Activated CD8-positive, alpha-beta T cell treated with anti-CD3 and anti-CD28 coated beads for 36 hours (primary cell): Measurements from ENCODE around the gene ALOX15. TPM values are rescaled to one million over a fixed set of nuclear protein-coding genes. Genes with fewer than 3 reads are reported as not detected.
"Not testable (repeated sequence)": the region's sequence is repeated elsewhere in the genome, so short reads cannot be mapped to it uniquely, and the experiment has no call there.

Source experiments
- ATAC-seq: fragments of 200-7000 bp; cut with Tn5 transposase; one replicate; pipeline ENCODE4 v1.10.0; 2021; ENCODE audit warnings: mild to moderate bottlenecking, moderate library complexity
- CTCF ChIA-PET: fragments of 350-600 bp; sonication (Branson Sonifier 250); formaldehyde crosslinking; loops from one replicate; lab custom pipeline; 2021; ENCODE audit warnings: antibody characterized with exemption; lab: Charles Lee
- POLR2A ChIA-PET: fragments of 350-600 bp; sonication (Branson Sonifier 250); formaldehyde crosslinking; loops from one replicate; lab custom pipeline; 2021; ENCODE audit warnings: antibody characterized with exemption; lab: Charles Lee
- DNase-seq: peaks from one replicate; pipeline ENCODE4 v3.0.0-alpha.2; 2020
- H3K27ac Mint-ChIP-seq: one replicate; pipeline ENCODE4 v1.8.0; 2021; ENCODE audit warnings: mild to moderate bottlenecking, mixed read lengths
- H3K27me3 Mint-ChIP-seq: one replicate; pipeline ENCODE4 v1.8.0; 2021; ENCODE audit warnings: mixed read lengths
- H3K36me3 Mint-ChIP-seq: one replicate; pipeline ENCODE4 v1.8.0; 2021; ENCODE audit warnings: low read depth, mixed read lengths
- H3K4me1 Mint-ChIP-seq: one replicate; pipeline ENCODE4 v1.8.0; 2021; ENCODE audit warnings: low read depth, mixed read lengths
- H3K4me3 Mint-ChIP-seq: one replicate; pipeline ENCODE4 v1.8.0; 2021; ENCODE audit warnings: mild to moderate bottlenecking, moderate library complexity, mixed read lengths
- H3K9me3 Mint-ChIP-seq: one replicate; pipeline ENCODE4 v1.8.0; 2021; ENCODE audit warnings: mixed read lengths
- intact Hi-C: fragments of 100-400 bp; cut with micrococcal nuclease; formaldehyde crosslinking; loops from one replicate; pipeline ENCODE4 v1.10.0; 2022
- total RNA-seq, 2 experiments: library from RNA; stranded (reverse); gene quantifications; one replicate each; pipeline ENCODE4 v1.2.3, GENCODE V29; 2021
- TF ChIP-seq, protein P1 (sequence below): fragments of 200-600 bp; IDR thresholded peaks from one replicate; pipeline ENCODE4 v1.8.0; 2022; ENCODE audit warnings: antibody characterized with exemption, mild to moderate bottlenecking

Gene ALOX15
- total RNA-seq, 2 experiments from 2014 or later: not detected

DNA sequence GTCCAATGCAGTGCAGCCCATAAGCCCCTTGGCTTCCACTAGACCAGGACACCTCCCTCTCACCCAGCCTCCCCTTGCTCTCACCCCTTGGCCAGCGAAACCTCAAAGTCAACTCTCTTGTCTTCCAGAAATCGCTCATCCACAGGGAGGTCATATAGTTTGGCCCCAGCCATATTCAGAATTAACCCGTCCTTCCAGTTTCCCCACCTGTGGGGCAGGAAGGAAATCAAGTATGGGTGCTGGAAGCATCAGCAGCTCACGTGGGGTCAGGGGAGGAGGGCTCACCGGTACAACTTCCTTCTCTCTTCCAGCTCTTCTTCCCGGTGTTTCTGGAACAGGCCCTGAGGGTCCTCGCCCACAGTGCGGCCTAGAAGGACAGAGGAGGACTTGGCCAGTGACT is 2.7 kb downstream of the ALOX15 start:
- Mint-ChIP-seq H3K4me1 (peaks cover 23% of the 10 kb centered on the region), H3K27me3 (peaks cover 71% of the 10 kb centered on the region)
- H3K9me3 Mint-ChIP-seq, POLR2A ChIA-PET, CTCF ChIA-PET, H3K36me3 Mint-ChIP-seq, H3K27ac Mint-ChIP-seq, ATAC-seq, DNase-seq, H3K4me3 Mint-ChIP-seq, intact Hi-C loops: not testable (repeated sequence)

GRCh38 chr17:4636474-4637100 is 4.9 kb downstream of the ALOX15 start:
- TF ChIP-seq, protein P1, sequence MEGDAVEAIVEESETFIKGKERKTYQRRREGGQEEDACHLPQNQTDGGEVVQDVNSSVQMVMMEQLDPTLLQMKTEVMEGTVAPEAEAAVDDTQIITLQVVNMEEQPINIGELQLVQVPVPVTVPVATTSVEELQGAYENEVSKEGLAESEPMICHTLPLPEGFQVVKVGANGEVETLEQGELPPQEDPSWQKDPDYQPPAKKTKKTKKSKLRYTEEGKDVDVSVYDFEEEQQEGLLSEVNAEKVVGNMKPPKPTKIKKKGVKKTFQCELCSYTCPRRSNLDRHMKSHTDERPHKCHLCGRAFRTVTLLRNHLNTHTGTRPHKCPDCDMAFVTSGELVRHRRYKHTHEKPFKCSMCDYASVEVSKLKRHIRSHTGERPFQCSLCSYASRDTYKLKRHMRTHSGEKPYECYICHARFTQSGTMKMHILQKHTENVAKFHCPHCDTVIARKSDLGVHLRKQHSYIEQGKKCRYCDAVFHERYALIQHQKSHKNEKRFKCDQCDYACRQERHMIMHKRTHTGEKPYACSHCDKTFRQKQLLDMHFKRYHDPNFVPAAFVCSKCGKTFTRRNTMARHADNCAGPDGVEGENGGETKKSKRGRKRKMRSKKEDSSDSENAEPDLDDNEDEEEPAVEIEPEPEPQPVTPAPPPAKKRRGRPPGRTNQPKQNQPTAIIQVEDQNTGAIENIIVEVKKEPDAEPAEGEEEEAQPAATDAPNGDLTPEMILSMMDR: no peak
- intact Hi-C loops: no loop called here
- ATAC-seq (no peak), DNase-seq (no peak)
- CTCF ChIA-PET: no interaction called here
- POLR2A ChIA-PET: no interaction called here
- Mint-ChIP-seq H3K9me3 (peaks cover 1% of the 10 kb centered on the region), H3K4me1 (peaks cover 20% of the 10 kb centered on the region), H3K4me3 (no peak overlapping the region), H3K27ac (no peak overlapping the region), H3K36me3 (no peaks in the 10 kb centered on the region), H3K27me3 (peaks cover 59% of the 10 kb centered on the region)

- ChIA-PET POLR2A (no interaction called here), CTCF (no interaction called here)
- H3K27me3 Mint-ChIP-seq: peaks cover 52% of the 10 kb centered on the region
- intact Hi-C loops: no loop called here
- no peak overlapping the region for H3K27ac Mint-ChIP-seq
- ATAC-seq (no peak), DNase-seq (no peak)
- H3K36me3 Mint-ChIP-seq: no peaks in the 10 kb centered on the region
- no peak overlapping the region for H3K4me3 Mint-ChIP-seq
- TF ChIP-seq, protein P1: no peak
- peaks cover 1% of the 10 kb centered on the region for H3K9me3 Mint-ChIP-seq
- H3K4me1 Mint-ChIP-seq: peaks cover 16% of the 10 kb centered on the region
Measured at GRCh38 chr17:4635823-4636375, 5.6 kb downstream of the ALOX15 start.

- intact Hi-C loops: no loop called here
- DNase-seq: no peak
- ATAC-seq: no peak
- peaks cover 49% of the 10 kb centered on the region for H3K27me3 Mint-ChIP-seq
- ChIA-PET POLR2A (no interaction called here), CTCF (no interaction called here)
- peaks cover 14% of the 10 kb centered on the region for H3K4me1 Mint-ChIP-seq
- TF ChIP-seq, protein P1: no peak
- no peak overlapping the region for H3K4me3 Mint-ChIP-seq
- no peaks in the 10 kb centered on the region for H3K36me3 Mint-ChIP-seq
- H3K9me3 Mint-ChIP-seq: peaks cover 1% of the 10 kb centered on the region
- no peak overlapping the region for H3K27ac Mint-ChIP-seq
Measured at GRCh38 chr17:4634976-4635375, 6.5 kb downstream of the ALOX15 start.

DNA sequence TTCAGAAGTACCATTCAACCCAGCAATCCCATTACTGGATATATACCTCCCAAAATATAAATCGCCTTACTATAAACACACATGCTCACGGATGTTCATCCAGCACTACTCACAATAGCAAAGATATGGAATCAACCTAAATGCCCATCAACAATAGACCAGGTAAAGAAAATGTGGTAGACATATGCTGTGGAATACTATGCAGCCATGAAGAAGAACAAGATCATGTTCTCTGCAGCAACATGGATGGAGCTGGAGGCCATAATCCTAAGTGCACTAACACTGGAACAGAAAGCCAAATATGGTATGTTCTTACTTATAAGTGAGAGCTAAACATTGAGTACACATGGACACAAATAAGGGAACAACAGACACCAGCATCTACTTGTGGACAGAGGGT is 7.8 kb downstream of the ALOX15 start:
- Mint-ChIP-seq H3K4me1 (peaks cover 10% of the 10 kb centered on the region), H3K4me3 (no peak overlapping the region), H3K27ac (no peak overlapping the region), H3K27me3 (peaks cover 42% of the 10 kb centered on the region), H3K36me3 (no peaks in the 10 kb centered on the region), H3K9me3 (peaks cover 1% of the 10 kb centered on the region)
- TF ChIP-seq, protein P1: no peak
- no peak for DNase-seq
- CTCF ChIA-PET: interaction anchor here (3.7 kb wide), 1 partner anchor 67 kb away, joined by 21 read pairs; no protein-coding TSS in a partner anchor
- ATAC-seq: no peak
- intact Hi-C loops: no loop called here
- POLR2A ChIA-PET: interaction anchor here (0.6 to 1.0 kb wide), 2 partner anchors 21 to 45 kb away, joined by 3 read pairs; no protein-coding TSS in a partner anchor
